Suppressor macrophage treated with lipopolysaccharide for 4 hours (primary cell): ENCODE data around the gene CCDC33.
A peak's percentile ranks its signal among the peaks of the same experiment; 100 is the strongest.

ENCODE experiments used
- DNase-seq: peaks from one replicate; pipeline ENCODE4 v3.0.0-alpha.2; 2020

Gene CCDC33

DNA sequence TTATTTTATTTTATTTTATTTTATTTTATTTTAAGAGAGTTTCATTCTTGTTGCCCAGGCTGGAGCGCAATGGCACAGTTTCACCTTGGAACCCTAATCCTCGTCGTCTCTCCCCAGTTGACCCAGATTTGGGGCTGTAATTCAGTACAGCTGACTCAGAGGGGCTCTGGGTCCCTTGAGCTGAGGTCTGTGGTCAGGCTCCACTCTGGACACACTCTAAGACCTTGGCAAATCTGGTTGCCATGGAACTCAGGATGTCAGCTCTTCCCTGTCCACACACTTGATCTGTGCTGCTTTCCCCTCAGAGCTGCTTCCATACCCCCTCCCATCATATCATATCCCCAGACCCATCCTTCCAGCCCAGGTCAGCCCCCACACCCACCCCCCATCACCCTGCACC is 132.0 kb downstream of the CCDC33 start:
- DNase-seq: no peak

DNA sequence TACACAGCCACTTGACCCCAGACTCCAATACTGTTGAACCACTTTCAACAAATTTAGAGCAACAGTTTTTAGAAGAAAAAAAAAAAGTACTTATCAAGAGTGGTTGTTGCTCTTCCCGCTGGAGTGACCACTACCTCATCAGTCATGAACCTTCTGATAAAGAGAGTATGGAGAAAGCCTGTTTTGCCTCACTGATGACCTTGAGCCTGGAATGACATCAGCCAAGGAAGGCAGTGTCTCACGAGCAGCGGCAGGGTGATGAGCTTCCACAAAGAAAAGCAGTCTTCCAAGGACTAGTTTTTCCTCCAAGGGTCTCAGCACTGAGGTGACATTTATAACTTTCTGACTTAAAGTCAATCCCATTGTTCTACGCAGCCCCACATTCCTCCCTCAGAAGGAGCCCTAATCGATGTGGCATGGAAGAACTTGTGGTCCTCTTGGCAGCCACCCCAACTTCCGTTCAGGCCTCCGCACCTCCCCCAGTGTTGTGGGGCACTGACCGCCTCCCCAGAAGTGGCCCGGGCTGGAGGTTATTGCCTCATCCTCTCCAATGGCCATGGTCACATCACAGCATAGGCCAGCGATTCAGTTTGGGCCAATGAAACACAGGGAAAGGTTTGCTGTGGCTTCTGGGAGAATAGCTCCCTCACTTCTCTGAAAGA is 133.1 kb downstream of the CCDC33 start:
- no peak for DNase-seq

DNA sequence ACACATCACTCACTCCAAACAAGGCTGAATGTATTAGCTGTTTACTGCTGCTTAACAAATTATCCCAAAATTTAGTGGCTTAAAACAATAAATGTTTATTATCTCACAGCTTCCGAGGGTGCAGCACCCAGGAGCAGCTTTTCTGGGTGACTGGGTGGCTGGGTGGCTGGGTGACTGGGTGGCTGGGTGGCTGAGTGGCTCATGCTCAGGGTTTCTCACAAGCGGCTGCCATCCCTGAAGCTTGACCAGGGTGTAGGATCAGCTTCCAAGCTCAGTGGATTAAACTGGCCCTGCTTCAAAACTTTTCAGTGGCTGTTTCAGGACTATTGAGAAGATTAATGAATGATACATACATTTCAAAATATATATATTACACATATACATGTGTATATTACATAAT is 133.6 kb downstream of the CCDC33 start:
- no peak for DNase-seq

DNA sequence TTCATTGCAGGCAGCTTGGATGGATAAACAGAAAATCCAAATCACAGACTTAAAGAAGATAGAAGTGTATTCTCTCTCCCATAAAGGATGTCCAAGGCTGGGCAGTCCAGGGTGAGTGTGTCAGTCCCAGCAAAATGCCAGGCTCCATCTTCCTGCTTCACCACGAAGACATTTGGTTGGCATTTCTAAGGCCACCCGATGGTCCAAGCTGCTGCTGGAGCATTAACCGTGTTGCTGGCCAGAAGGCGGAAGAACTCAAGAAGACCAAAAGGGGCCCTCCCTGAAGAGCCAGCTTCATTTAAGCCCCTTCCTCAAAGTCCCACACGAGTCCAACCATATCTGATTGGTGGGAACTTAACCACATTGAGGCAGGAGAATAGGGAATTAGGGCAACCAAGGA is 134.3 kb downstream of the CCDC33 start:
- DNase-seq: no peak

DNA sequence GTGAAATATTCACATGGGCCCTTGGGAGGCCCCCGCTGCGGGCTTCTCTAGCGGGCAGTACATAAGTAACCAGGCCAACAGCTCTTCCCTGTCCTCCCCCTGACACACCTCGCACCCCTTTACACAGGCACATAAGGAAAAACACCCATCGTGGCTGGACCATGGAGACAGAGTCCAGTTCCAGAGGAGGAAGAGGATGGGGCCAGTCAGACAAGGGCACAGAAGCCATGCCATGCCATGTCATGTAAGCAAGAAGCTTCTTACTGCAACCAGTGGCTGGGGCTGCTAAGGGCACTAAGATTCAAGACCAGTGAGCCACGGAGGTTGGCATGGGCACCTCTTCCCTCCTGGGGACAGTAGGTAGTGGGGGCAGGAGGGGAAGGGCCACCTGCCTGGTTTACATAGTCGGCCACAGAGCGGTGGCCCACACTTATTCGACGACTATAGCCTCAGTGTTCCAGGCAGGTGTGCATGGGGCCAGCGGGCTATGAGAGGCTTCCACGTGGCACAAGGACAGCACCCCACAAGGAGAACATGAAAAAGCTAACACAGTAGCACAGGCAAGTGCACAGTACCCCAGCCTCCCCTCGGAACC is 137.0 kb downstream of the CCDC33 start:
- DNase-seq: no peak

DNA sequence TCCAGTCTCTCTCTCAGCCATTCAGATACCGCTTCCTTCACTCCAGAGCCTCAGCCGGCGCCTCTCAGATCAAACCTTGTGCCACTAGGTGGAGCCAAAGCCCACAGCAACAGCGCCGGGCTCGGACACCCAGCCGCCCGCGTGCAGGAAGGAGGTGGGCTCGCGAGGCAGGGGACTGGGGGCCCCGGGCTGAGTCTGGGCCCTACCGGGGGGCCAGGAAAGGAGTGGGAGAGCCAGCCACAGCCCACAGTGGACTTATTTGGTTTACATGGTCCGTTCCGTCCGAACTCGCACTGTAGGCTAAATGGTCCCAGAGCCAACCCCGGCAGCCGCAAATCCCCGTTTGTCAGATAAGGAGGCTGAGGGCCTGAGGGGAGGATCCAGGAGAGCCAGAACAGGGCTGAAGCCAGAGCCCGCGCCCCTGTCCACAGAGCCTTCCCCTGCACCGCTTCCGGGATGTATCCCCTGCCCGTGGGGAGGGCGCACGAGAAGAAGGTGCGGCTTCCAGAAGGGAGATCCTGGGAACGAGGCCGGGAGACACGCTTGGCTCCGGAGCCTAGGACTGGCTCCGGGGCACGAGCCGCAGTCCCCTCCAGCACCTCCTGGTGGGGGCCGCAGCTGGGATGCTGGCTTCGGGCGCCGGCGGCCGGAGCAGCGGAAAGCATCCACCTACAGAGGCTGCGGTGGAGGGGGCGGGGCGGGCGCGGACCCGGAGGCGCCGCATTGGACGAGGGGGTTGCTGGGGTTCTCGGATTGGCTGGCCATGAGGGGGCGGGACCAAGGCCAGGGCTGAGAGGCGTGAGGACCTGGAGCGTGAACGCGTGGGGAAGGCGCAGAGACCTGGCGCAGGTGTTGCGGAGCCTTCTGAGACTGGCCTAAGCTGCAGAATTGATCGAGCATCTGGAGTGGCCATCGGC is 137.9 kb downstream of the CCDC33 start:
- peak; percentile 88 for DNase-seq

DNA sequence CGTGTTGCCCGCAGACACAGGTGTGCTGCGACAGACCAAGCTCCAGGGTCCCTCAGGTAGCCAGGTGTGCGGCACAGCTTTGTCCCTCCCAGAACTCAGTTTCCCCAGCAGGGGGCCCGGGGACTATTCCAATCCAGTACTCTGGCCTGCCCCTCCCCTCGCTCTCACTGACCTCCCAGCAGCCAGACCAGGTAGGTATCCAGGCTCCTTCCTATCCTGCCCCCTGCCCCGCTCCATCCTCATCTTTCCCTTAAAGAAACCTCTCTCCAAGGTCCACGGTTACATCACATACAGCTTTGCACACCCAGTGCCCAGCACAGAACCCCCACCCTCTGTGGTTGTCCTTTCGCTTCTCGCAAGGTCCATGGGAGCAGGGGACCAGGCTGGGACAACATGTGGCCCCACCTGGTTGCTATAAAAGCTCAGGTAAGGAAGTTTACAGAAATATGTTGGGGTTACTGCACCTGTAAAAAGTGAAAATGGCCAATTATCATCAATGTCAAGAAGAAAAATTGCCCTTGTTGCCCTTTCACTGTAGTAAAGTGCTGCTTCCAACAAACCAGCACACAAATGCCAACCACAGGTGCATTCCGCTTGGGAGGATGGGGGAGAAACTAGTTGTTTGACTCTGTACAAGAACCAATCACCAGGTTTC is 138.6 kb downstream of the CCDC33 start:
- no peak for DNase-seq

DNA sequence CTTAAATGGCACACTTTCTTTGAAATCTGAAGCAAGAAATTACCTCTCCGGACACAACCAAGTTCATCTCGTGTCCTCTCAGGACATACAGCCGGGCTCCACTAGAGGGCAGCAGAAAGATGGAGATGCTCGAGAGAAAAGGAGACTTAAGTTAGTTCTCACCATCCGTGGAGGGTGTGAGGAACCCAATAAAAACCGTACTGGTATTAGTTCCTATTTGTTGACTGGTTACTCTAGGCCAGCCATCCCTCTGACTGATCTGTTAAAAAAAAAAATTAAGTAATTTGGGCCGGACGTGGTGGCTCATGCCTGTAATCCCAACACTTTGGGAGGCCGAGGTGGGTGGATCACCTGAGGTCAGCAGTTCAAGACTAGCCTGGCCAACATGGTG is 139.2 kb downstream of the CCDC33 start:
- DNase-seq: peak; percentile 90

DNA sequence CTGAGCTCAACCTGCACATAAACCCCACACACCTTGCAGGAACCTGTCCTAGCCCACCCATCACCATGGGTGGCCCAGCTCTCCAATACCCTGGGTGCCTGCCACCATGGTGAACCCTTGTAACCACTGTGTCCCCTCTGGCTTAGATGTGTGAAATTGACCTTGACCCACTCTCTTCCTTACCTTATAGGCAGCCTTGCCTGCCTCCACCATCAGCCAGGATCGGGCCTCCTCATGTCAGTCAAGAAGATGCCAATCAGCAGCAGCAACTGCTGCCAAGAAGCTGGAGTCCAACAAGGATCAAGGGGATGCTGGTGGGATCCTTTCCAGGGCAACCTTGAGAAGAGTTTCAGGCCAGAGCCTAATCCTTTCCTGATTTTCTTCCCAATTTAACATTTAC is 140.1 kb downstream of the CCDC33 start:
- DNase-seq: no peak

DNA sequence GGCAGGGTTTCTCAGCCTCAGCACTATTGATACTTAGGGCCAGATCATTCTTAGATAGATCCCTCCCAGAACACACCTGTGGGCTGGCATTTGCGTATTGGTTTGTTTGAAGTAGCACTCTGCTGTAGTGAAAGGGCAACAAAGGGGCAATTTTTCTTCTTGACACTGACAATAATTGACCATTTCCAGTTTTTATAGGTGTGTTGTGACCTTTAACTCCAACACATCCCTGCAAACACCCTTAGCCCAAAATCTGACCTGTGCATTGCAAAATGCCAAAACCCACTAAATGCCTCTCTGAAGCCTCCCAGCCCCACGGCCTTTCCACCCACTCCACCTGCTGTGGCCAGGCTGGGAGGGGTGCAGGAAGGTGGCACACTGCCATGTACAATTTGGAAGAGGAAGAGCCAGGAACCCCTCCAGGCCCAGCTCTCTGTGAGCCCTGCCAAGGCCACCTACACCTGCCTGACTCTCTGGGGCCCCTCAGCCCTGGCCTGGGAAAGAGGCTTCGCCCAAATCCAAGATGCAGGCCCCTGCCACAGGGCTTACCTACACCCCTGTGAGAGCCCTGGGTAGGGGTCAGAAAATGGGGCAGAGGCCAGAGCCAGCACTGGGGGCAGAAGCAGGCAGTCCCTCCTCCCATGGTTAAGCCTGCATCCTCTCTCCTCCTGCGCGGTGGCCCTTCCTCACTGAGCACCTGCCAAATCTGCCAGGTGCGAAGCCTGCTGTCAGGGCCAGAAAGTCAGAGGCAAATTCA is 140.9 kb downstream of the CCDC33 start:
- DNase-seq: no peak

DNA sequence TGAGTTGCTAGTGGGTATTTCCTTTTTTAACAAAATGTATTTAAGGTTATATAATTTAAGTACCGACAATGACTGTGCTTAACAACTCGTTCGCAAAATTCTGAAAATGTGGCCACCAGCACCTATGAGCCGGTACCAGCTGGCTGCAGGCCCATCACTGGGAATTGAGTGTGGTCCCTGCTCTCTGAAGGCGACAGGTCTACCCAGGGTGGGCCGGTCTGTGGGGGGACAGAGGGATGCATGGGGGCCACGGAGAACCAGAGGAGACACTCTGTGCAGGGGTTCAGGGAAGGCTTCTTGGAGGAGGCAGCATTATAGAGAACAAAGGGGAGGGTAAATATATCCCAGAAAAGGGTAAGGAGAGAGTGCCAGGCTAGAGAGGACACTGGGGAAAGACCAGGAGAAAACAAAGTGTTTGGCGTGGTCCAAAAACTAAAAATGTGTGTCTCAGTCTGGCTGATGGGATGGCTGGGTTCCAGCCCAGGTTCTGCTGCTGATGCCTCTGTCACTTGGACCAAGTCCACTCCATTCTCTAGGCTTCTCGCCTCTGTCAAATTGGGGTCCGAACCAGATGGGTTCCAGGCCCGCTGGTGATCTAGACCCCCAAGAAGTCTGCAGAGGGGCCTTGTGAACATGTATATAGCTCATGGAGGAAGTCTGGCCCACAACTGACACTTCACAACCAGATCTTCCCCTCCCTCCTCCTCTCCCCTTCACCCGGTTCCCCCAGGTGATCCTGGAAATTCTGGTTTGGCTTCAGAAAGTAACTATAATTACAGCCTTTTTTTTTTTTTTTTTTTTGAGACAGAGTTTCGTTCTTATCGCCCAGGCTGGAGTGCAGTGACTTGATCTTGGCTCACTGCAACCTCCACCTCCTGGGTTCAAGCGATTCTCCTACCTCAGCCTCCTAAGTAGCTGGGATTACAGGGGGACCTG is 142.0 kb downstream of the CCDC33 start:
- no peak for DNase-seq

DNA sequence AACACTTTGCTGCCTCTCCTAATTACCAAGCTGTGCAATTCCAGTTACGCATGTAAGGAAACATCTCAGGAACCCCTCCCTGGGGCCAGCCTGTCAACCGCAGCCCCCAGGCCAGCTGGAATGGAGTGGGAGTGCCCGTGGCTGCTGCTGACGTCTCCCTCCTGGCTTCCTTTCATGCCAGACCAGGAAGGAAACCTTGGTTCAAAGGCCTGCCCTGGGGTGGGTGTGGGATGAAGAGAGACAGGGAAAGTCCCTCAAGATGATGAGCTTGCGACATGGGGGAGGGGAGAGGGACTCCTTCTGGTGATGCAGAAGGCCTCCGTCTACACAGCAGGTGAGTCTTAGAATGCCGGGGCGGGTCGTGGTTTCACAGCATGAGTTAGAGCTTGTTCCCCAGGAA is 142.7 kb downstream of the CCDC33 start:
- DNase-seq: peak; percentile 67

DNA sequence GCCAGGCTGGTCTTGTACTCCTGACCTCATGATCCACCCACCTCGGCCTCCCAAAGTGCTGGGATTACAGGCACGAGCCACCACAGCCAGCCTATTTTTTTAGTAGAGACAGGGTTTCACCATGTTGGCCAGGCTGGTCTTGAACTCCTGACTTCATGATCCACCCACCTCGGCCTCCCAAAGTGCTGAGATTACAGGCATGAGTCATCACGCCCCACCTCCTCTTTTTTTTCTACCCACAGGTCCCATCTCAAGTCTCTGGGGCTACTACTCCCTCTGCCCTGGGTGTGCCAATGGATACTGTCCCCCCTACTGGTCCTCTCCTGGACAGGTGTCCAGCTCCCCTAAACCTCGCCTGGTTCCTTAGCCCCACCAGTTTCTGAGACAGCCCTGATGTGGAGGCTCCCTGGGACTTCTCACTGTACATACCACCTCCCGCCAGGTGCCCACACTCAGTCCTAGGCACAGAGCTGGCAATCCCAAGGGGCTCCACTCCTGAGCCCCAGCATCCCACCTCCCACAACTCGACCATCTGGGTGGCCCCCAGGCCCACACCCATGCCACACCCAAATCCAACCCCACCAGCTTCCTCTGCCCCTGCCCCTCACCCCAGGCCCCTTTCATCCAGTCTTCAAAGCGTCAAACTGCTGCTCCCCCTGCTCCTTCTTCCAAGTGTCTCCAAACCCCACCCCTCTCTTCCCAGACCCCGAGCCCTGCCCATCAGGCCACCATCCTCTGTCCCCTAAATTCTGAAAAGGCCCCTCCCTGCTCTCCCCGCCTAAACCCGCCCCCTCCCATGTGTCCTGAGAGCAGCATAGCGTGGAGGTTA is 144.4 kb downstream of the CCDC33 start:
- DNase-seq: no peak

DNA sequence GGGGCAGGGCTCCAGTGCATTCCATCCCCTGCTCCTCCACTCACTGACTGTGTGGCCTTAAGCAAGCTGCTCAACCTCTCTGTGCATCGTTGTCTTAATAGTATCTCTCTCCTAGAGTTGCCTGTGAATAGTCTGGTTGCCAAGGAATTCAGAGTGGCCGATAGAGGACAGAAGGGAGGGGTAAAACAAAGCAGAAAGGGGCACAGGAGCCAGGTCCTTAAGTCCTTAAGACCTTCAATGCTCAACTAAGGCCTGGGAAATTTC is 145.0 kb downstream of the CCDC33 start:
- DNase-seq: no peak

DNA sequence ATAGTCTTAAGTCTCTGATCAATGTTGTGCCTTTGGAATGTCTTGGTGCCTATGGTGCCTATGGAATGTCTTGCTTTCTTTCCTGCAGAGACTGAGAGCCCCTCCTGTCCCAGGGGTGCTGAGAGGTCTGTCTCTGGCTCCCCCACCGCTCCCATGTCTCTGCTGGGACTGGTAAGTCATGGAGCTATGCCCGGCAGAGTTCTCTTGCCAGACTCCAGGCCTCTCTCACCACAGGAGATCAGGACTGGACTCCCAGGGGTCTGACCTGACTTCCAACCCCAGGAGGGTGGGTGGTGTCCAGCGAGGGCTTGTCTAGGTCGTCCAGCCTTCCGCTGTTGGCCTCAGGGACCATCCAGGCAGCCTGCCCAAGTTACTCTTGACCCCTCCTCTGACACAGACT is 145.4 kb downstream of the CCDC33 start:
- no peak for DNase-seq

DNA sequence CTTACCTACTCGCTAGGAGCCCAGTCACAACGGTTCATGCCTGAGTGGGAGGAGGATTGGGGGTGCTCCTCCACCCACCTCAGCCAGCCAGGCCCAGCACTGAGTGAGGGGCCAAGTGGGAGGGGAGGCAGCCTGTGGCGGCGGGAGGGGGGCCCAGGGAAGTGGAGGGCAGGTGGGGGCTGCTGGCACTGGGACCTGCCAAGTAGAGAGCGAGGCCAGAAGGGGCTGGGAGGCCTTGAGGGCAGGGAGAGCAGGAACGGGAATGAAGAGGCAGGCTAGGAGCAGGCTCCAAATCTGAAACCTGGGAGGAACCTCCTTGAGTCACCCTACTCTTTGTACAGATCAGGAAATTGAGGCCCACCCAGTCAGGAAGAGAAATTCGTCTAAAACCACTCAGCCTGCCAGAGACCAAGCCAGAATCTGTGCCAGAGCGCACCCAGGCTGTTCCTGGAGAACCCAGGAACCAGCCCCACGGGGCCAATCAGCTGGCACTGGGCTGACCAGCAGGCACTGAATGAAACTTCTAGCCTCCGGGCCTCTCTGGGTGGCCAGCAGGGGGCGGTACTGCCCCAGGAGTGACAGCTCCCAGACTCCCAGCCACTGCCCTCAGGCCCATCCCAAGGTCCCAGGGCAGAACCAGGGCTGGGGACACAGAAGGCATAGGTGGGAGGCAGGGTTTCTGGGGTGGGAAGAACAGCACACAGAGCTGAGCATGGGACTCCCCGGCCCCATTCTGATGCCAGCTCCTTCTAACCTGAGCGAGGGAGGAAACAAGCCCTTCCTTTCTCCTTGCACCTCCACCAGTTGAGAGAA is 146.1 kb downstream of the CCDC33 start:
- peak; percentile 92 for DNase-seq

DNA sequence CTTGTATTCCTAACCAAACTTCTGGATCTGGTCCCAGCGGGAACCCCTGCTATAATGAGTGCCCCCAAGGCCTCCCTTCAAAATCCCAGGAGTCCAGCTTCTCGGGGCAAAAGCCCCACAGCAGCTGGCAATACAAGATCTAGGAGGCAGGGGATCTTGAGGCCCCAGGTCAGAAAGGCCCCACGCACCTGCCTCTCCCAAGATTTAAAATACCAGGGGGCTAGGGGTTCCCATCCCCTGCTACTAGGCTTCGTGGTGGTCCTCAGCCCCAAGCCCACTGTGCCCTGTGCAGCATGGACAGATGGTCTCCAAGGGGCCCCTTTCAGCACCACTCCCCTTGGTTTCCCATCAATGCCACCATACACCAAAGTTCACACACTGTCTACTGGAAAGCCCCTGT is 147.2 kb downstream of the CCDC33 start:
- DNase-seq: no peak

DNA sequence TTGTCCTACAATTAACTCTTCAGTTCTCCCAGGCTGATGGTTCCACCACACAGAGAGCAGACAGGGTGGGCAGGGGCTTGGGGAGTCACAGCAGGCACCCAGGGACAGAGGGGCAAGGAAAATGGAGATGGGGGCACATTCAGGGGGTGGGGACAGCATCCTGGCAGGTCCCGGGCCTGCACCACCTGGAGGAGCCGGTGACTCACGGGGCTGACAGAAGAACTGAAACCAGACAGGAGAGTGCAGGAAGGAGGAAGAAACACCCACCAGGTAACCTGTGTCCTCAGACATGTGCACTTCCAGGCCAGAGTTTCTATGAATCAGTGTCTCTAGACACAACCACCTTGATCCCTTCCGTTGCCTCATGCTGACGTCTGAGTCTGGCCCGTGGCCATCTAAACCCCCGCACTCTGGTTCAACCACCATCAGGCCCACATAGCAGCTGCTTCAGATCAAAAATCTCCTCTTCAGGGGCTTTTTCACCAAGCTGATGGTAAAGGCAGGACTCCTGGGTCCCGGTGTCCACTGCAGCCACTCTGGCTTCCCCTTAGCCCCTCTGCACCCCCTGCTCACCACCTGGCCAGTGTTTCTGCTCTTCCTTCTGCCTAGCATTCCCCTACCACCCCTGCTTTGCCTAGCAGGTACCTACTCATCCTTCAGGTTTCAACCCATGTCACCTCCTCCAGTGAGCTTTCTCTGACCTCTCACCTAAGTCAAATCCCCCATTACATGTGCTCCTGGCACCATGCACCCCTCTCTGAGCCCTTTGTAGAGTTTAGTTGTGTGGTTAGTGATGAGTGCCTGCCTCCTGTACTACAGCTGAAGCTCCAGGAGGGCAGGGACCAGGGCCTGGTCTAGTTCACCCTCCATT is 147.8 kb downstream of the CCDC33 start:
- DNase-seq: no peak

DNA sequence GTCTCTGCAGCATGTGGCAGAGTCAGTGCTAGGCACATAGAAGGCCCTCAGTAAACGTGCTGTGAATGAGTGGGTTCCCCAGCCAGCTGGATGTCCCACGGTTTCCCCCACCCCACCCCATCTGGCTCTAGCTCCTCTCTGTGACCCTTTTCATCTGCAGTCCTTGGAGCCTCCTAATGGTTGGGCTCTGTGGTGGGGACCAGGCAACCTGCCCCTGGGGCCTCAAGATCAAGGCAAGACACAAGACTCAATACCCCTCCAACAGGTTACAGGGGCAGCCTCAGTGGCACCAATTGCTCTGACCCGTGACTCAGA is 148.4 kb downstream of the CCDC33 start:
- no peak for DNase-seq
